ENCODE data around the gene KIAA1549. TPM values are rescaled to one million over a fixed set of nuclear protein-coding genes. Genes with fewer than 3 reads are reported as not detected.
"Not testable (repeated sequence)": the region's sequence is repeated elsewhere in the genome, so short reads cannot be mapped to it uniquely, and the experiment has no call there.

Gene KIAA1549
- total and polyA plus RNA-seq, 11 donors, result 0.91 to 4.8 (median 2.0) TPM

GRCh38 chr7:138798836-138799235 lies 182.4 kb downstream of the KIAA1549 start:
- TF ChIP-seq CTCF (IDR thresholded peaks at IDR 0.05) (no peak), POLR2A (IDR thresholded peaks at IDR 0.05) (no peak)
- no peak for ATAC-seq
- Histone ChIP-seq H3K36me3 (no peaks in the 10 kb centered on the region), H3K27me3 (peaks cover 0 to 21% (median 3%) of the 10 kb centered on the region in 9 donors), H3K27ac (no peak overlapping the region), H3K9me3 (no peaks in the 10 kb centered on the region), H3K4me3 (no peak overlapping the region), H3K4me1 (no peaks in the 10 kb centered on the region)
- 39 to 57% (median 52%) methylated on average over 5 of the region's 5 CpGs for WGBS, 4 donors
- DNase-seq, result no peak
- intact Hi-C loops (cut with DNase I), result no loop called here

- H3K4me1 ChIP-seq, result no peaks in the 10 kb centered on the region
- no peaks in the 10 kb centered on the region for H3K36me3 ChIP-seq
- no peaks in the 10 kb centered on the region for H3K9me3 ChIP-seq
- DNase-seq, result no peak
- no peak within 1 kb of the TSS for H3K4me3 ChIP-seq
- TF ChIP-seq CTCF (IDR thresholded peaks at IDR 0.05) (no peak), POLR2A (IDR thresholded peaks at IDR 0.05) (no peak)
- 15 to 21% (median 15%) methylated on average over 10 to 14 of the region's 14 CpGs for WGBS, 4 donors
- intact Hi-C loops (cut with DNase I), result no loop called here
- H3K27me3 ChIP-seq, result peaks cover 0 to 21% (median 3%) of the 10 kb centered on the region in 9 donors
- ATAC-seq, result no peak
- no peak within 1 kb of the TSS for H3K27ac ChIP-seq
Observed at GRCh38 chr7:138797715-138798320, 183.4 kb downstream of the KIAA1549 start, which contains the start of the genes ATP6V0A4 and TMEM213. ATP6V0A4 (minus strand) TSS chr7:138798196; CDS start chr7:138771247, 26,949 bp downstream. TMEM213 (plus strand) TSS chr7:138797994; CDS start chr7:138798105, 111 bp downstream.

- H3K27ac ChIP-seq; intact Hi-C loops (cut with DNase I); H3K36me3 ChIP-seq; ATAC-seq; H3K9me3 ChIP-seq; H3K4me1 ChIP-seq; DNase-seq; H3K4me3 ChIP-seq: not testable (repeated sequence)
- H3K27me3 ChIP-seq, result peaks cover 0 to 21% (median 3%) of the 10 kb centered on the region in 9 donors
- WGBS, 4 donors, result 48 to 81% (median 68%) methylated on average over 4 of the region's 4 CpGs
Observed at GRCh38 chr7:138797046-138797445, 184.1 kb downstream of the KIAA1549 start.

GRCh38 chr7:138796038-138796615 lies 185.1 kb downstream of the KIAA1549 start:
- H3K36me3 ChIP-seq, result no peaks in the 10 kb centered on the region
- H3K4me1 ChIP-seq, result no peaks in the 10 kb centered on the region
- no peak overlapping the region for H3K27ac ChIP-seq
- no peak overlapping the region for H3K4me3 ChIP-seq
- no peaks in the 10 kb centered on the region for H3K9me3 ChIP-seq
- intact Hi-C loops (cut with DNase I), result no loop called here
- ATAC-seq (no peak), DNase-seq (no peak)
- H3K27me3 ChIP-seq, result peaks cover 0 to 21% (median 3%) of the 10 kb centered on the region in 9 donors
- 87 to 89% (median 89%) methylated on average over 9 of the region's 9 CpGs for WGBS, 4 donors
- no peak for TF ChIP-seq POLR2A (IDR thresholded peaks at IDR 0.05)
- TF ChIP-seq CTCF (IDR thresholded peaks at IDR 0.05), result no peak
